CD4-positive, alpha-beta T cell treated with Interleukin-6 for 4 hours (primary cell): ENCODE results near the gene ILK.

Source experiments
- DNase-seq: peaks from one replicate; pipeline ENCODE4 v3.0.0-alpha.2; 2020; ENCODE audit warnings: mixed read lengths

The ILK gene

DNA sequence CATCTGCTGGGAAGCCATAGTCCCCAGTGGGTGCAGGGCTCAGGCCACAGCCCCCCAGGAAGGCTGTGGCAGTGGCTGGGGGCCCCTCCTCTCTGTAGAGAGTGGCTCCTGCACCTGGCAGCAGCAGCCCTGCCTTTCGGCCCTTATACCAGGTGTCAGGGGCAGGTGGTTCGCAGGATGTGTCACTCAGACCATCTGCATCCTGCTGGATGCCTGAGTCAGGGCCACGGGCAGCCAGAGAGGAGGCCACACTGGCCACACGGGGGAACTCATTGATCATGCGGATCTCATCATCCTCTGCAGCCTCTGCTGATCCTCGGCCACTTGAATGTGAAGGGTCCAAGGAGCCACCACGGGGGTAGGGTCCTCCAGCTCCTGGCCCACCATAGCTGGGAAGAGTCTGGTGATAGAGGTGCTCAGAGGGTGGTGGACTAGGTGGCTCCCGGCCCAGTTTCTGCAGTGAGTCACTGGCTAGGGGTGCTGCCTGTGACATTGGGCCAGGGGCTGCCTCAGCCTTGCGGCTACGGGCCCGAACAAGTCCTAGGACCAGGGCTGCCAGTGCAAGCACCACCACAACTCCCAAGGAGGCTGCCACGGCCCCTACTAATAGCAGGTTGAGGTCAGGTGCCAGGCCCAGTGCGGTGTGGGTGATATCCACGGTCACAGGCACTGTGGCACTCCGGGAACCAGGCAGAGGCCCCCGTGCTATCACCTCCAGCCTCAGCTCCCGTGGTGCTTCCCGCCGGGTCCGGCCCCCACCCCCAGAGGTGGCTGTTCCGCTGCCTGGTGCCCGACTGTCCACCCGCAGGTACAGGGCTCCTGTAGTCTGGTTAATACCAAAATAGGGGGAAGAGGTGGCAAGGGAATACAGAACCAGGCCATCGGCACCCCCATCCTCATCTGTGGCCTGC, 18.9 kb downstream of the ILK start:
- no peak for DNase-seq

DNA sequence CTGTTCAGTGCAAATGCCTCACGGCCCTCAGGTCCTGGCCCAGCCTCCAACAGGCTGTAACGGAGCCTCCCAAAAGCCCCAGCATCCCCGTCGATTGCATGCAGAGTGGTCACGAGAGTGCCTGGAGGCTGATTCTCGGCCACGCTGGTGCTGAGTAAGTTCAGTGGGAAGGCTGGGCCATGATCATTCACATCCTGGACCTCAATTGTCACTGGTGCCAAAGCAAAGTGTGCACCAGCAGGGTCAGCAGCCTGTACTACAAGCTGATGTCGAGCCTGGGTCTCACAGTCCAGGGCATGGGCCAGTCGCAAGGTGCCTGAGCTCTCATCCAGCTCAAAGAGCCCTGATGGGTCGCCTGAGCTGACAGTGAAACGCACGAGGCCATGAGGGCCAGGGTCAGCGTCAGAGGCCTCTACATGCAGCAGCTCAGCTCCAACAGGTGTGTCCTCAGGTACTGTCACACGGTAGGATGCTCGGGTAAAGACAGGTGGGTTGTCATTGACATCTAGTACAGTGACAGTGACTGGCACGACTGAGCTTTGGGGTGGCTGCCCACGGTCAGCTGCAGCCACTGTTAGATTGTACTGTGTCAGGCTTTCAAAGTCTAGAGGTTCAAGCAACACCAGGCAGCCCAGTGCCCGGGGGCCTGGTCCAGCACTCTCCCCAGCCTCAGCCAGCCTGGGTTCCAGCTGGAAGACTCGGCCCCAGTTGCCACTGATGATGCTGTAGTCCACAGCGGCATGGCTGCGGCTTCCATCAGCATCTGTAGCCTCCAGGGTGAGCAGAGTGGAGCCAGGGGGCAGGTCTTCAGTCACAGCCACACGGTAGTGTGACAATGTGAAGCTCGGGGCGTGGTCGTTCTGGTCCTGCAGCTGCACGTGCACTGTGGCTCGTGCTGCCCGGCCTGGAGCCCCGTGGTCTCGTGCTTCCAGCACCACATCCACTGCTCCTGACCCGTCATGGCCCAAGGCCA, 20.1 kb downstream of the ILK start:
- no peak for DNase-seq

DNA sequence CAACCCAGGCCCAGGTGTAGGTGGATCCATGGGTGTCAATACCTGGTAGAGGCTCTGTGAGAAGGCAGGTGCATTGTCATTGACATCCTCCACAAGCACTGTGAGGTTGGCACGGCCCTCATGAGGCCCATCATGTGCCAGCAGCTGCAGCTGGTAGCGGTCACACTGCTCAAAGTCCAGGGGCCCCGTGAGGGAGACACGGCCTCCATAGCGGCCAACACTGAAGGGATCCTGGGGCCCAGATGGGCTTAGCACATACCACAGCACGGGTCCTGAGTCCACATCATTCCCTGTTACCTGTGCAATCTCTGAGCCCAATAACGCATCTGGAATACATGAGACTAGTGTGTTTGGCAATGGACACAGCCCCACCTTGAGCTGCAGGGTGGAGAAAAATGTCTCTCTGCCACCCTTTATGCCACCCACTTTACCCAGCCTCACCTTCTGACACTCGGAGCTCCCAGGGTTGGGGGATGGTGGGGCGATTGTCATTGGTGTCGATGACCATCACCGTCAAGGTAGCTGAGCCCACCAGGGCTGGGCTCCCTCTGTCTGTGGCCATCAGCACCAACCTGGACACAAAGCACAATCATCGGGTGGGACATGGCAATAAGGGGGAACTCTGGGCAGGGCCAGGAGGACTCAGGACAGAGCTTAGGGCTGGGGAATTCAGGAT, 21.7 kb downstream of the ILK start:
- no peak for DNase-seq

DNA sequence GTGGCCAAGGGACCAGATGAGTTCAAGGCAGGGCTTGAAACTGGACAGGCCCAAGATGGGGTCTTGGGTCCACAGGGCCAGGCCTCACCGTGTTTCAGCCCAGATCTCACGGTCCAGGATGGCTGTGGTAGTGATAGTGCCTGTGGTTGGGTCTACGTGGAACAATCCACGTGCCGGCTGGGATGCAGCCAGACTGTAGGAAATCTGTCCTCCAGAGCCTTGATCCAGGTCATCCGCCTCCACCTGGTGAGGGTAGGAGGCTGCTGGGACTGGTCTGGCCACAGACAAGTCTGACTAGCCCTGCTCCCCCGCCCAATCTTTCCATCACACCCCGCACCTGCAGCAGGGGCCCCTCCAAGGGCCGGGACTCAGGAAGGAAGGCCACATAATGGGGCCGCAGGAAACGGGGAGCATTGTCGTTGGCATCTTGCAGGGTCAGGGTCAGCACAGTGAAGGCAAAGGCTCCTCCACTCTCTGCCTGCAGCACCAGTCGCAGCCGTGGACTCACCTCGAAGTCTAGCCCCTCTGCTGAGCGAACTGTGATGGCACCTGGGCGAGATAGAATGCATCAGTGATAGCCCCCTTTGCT, 22.4 kb downstream of the ILK start:
- DNase-seq = no peak

DNA sequence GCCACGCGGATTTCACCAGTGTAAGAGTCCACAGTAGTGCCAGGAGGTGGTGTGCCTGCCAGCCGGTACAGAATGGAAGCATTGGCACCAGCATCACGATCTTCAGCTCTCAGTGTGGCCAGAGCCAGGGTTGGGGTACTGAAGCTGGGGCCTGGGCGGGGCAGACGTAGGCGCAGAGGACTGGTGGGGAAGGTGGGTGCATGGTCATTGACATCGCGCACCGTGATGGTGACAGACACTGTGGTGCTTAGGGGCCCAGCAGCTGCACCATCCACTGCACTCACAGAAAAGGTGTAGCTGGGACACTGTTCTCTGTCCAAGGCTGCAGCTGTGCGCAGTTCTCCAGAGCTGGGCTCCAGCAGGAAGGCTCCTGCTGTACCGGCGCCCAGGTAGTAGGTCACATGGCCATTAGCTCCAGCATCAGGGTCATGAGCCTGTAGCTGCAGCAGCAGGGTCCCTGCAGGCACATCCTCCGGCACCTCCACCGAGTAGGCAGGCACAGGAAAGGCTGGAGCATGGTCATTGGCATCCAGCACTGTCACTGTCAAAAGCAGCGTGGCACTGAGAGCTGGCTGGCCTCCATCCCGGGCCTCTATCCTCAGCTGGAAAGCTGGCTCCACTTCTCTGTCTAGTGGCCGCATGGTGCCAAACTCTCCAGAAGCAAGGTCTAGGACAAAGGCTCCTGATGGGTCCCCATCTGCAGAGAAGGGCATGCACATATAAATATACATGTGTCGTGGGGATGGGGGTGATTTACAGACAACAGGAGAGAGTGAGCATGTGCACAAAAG, 23.6 kb downstream of the ILK start:
- no peak for DNase-seq

DNA sequence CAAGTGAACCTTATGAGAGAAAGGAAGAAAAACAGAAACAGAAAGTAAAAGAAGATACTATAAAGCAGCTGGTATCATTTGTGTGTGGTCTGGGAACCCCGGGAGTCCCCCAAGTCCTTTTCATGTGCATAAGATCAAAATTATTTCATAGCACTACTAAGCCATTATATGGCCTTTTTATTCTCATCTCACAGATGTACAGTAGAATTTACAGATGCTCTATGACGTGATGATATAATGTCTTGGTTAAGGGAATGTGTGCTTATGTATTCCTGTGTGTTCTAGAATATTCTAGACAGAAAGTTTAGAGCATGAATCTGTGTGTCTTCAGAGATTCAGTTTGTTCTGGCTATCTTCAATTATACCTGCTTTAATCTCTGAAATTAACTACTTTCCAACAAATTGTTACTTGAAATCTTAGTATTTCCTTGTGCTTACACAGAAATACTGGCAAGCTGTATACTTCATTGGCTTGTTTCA, 24.2 kb downstream of the ILK start:
- peak; percentile 40 for DNase-seq

DNA sequence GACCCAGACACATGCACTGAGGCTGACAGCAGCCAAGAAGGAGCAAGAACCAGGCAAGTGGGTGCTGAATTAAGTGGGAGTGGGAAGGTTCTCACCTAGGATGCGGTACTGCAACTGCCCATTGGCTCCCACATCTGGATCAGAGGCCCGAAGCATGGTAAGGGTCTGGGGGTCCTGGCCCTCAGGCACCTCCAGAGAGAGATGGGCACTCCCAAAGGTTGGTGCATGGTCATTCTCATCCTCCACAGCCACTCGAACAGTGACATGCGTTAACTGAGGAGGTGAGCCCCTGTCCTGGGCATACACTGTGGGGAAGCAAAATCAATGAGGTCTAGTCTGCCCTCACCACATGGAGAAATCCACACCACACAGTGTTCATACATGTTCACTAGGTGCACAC, 25.0 kb downstream of the ILK start:
- DNase-seq = no peak

DNA sequence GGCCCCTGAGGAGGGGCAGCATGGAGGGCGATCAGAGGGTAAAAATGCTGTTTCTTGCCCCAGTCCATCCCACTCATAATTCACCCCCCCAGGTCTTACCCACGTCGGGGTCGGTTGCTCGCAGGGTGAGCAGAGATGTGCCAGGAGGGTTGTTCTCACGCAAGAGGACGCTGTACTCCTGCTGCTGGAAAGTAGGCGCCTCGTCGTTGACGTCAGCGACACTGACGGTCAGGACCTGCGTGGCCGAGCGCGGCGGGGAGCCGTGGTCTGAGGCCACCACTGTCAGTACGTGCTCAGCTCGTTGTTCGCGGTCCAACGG, 26.0 kb downstream of the ILK start:
- no peak for DNase-seq

DNA sequence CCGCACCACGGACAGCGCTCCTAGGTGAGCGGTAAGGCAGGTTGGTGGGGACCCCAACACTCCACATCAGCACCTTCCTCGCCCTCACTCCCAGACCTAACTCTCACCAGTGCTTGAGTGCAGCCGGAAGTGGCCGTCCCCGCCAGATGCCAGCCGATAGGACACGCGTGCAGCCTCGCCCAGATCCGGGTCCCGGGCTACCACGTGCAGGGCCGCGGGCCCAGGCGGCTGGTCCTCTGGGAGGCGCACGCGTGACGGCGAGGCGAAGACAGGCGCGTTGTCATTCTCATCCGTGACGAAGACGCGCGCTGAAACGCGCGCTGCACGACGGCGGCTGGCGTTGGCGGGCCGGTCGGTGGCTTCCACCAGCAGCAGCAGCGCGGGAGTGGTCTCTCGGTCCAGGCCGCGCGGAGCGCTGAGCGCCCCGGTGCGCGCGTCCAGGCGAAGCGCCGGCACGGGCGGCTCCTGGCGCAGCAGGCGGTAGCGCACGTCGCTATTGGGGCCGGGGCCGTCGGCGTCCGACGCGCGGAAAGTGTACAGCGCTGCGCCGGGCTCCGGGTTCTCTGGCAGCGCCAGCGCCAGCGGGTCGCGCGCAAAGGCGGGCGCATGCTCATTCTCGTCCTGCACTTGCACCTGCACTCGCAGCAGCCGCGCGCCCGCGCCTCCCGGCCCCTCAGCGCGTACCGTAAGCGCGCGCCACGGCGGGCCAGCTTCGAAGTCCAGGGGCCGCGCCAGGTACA, 26.5 kb downstream of the ILK start:
- no peak for DNase-seq

DNA sequence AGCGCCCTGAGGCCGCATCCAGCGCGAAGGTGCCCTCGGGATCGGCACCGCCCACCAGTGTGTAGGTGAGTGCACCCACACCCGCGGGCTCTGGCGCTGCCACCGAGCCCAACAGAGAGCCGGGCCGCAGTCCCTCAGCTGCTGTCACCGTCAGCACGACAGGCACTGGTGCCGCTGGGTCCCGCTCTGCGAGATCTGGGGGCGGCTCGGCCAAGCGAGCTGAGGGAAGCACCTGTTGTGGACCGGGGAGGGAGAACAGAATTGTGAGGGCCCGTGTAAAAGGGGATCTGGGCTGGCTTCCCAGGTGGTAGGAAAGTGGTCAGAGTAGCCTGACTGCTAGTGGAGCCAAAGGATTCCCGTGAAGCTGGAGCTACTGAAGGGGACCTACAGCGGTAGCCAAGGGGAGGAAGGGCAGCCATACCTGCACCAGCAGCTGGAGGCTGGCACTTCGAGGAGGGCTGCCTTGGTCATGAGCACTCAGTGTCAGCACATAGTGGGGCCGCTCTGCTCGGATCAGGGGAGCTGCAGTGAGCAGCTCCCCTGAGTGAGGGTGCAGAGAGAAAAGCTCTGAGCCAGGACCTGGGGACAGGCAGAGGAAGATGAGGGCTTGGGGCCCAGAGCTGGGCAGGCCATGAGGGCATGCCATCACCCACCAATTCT, 27.2 kb downstream of the ILK start:
- DNase-seq = no peak

DNA sequence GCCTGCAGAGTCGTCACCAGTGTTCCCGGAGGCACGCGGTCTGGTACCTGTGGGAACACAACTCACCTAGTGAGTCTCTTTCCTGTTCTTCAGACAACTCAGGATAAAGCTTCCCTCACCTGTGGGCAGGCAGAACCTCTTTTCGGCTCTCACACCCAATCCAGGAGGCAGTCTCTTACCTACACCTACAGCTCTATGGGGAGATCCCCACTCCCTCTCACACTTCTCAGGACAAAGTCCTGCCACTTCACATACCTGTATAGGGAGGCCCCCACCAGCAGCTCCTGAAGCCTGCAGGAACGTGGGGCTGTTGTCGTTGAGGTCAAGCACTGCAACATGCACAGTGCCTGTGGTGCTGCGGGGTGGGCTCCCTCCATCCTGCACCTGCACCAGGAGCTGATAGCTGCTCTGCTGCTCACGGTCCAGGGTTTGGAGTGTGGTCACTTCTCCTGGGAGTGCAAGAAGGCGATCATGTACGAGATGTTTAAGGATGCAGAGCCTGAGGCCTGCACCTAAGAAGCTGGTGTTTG, 27.9 kb downstream of the ILK start:
- DNase-seq = no peak

DNA sequence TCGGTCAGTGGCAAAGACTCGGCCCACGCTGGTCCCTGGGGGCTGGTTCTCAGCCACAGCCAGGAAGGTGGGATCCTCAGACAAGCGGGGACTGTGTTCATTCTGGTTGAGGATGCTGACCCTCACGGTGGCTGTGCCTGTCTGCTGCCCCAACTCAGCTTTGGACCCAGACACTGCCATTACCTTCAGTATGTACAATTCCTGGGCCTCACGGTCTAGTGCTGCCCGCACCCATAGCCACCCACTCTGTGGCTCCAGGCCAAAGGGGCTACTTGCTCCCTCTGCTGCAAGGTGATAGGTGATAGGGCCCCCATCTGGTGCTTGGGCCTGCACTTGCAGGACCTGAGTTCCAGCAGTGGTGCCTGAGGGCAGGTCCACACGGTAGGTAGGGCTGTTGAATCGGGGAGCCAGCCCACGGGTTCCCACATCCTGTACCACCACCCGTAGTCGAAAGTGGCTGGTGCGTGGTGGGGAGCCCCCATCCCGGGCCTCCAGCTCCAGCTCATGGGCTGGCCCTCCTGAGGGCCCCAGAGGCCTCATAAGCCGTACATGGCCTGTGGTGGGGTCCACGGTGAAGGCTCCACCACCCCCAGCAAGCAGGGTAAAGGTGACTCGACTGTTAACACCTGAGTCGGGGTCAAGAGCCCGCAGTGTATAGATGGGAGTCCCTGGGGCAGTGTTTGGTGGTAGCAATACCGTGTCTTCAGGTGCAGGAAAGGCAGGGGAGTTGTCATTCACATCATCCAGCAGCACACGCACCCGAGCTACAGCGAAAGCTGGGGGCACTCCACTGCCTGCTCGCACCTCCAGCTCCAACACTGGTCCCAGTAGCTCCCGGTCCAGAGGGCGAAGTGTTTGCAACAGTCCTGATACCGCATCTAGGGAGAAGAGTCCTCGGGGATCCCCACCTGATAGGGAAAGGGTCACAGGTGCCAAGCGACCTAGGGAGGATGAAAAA, 28.8 kb downstream of the ILK start:
- no peak for DNase-seq

DNA sequence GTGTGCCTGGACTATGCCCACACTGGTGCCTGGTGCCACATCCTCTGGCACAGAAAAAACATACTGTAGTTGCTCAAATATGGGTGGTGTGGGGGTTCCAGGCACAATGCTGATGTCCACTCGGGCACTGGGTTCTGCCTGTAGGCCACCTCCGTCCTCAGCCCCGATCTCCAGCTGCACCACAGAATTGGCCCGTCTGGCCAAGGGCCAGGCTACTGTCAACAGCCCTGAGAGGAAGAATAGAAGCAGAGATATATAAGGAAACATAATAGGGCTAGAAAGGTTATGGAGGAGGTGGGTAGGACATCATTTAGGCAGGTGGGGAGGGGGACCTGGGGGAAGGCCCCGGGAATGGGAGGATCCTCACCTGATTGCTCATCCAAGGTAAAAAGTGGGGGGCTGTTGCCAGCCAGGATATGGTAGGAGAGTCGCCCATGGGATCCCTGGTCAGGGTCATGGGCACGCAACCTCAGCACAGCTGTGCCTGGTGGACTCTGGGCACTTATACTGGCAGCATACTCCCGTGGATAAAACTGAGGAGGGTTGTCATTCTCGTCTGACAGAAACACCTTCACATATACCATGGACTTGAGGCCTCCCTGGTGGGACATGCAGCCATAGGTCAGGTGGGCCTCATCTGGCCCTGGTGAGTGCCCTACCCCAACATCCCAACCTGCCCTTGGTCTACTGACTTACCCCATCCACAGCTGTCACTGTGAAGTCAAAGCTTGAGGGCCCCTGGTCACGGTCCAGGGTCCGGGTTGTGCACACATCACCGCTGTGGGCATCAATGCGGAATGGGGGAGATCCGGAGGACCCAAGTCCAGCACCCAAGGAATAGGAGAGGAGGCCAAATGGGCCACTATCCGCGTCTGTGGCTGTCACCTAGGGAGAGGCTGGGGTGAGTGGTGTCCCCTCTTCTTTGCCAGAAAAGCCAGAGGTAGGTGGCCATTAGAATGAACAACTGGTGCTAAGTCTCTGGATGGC, 30.1 kb downstream of the ILK start:
- no peak for DNase-seq

DNA sequence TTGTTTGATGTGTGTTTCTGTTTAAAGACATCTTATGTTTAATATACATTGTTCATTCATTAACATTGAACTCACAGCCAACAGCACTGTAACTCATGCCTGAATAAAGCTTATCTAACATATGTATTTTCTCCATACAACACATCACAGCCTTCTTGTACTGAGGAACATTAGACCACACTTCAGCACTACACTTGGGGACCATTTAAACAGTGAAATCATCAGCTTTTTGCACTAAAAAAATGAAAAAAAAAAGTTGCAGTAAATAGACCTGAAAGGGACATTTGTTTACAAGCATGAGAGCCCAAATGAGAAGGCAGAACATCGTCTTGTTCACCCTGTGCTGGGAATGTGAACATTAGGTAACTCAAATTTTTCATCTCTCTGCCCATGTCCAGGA, 31.0 kb downstream of the ILK start:
- DNase-seq = no peak

DNA sequence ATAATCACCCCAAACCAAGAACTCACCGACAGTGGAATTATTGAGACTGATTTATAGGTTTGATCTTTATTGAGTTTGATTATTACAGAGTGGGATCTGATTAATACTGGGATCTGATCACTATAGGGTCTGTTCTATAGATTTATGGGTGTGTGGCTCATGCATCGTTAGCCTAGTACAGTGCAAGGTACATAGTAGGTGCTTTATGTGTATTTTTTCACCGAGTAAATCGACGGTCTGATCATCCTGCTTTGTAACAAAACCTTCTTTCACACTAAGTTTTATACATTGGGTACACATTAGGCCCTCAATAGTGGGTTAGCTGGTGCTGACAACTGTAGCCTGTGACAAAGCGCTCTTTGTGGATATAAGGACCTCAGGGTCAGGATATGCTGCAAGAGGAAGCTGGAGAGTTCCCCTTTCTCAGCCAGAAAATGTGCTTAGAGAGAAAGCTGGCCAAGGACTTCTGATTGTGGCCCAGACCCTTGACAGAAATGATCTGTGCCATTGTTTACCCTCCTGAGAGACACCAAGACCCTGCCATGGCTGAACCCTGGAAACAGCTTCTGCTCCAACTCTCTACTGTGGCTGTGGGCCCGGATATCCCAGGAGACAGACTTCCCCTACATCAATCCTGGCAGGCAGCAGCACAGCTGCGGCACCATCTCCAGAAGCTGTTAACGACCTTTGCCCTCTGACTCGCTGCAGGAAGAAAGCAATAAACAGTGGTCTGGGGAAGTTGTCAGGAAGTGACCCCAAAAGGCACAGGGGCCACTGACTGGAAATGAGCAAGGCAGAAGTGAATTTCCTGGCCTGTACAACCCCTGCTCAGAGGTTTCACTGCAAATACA, 31.7 kb downstream of the ILK start:
- DNase-seq = no peak

DNA sequence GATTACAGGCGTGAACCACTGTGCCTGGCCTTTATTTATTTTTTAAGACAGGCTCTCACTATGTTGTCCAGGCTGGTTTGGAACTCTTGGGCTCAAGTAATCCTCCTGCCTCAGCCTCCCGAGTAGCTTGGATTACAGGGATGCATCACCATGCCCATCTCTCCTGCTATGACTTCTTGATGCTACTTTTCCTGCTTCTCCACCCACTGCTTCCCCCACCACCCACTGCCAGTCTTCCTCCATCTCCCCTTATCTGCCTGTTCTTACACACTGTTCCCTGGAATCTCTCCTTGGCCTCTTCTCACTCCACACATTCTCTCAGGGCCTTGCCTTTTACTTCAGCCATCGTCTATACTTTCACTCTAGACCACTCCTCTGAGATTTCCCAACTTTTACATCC, 32.9 kb downstream of the ILK start:
- DNase-seq = no peak

DNA sequence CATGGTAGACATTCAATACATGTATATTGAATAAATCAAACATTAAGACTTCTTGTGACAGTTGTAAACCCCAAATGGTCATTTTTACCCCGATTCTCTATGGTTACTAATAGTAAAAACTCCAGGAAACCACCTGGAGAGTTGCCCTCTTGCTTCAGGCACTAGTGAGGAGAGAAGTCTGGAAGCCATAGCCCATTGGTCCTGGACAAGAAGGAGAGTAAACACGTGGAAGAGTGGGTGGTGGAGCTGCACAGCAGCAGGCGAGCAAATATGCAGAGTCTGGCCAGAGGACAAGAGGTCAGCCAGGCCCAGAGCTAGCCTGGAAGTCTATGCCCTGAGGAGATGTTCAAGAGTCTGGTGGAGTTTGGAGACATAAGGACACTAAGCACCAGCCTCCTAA, 34.3 kb downstream of the ILK start:
- DNase-seq = no peak
